ENCODE data around the gene SPOCK1. TPM values are rescaled to one million over a fixed set of nuclear protein-coding genes. Genes with fewer than 3 reads are reported as not detected.

The SPOCK1 gene
- total RNA-seq, 1 experiment from 2014 or later = 23.9 TPM

GRCh38 chr5:137032929-137033328 is 466.2 kb downstream of the SPOCK1 start:
- H3K27me3 ChIP-seq (ENCODE audit: insufficient read depth, low read depth) = no peaks in the 10 kb centered on the region
- no peak overlapping the region for H3K4me2 ChIP-seq
- H3K9me3 ChIP-seq (ENCODE audit: insufficient read depth, low read depth) = no peaks in the 10 kb centered on the region
- no peaks in the 10 kb centered on the region for H3K79me2 ChIP-seq (ENCODE audit: low read depth)
- H3F3A ChIP-seq (ENCODE audit: insufficient read depth, low read depth) = no peaks in the 10 kb centered on the region
- POLR2A ChIA-PET (ENCODE audit: unreplicated experiment) = no interaction called here
- no TSS peak for BruUV-seq (replicated peaks)
- H3K27ac ChIP-seq = no peak overlapping the region
- CTCF ChIA-PET = interaction anchor here (0.5 kb wide), 1 partner anchor 213 kb away, joined by 11 read pairs; no protein-coding TSS in a partner anchor
- H3K4me3 ChIP-seq = no peak overlapping the region
- no peak for DNase-seq
- no peaks in the 10 kb centered on the region for H3K9me2 ChIP-seq (ENCODE audit: insufficient read depth)
- intact Hi-C loops (cut with micrococcal nuclease; ENCODE audit: unreplicated experiment) = no loop called here
- H3K4me1 ChIP-seq (replicated peaks; ENCODE audit: insufficient read depth) = no peaks in the 10 kb centered on the region; the same call in 1 of the 2 replicates
- H3K36me3 ChIP-seq (ENCODE audit: low read depth) = no peaks in the 10 kb centered on the region
- no peaks in the 10 kb centered on the region for H4K20me1 ChIP-seq (ENCODE audit: insufficient read depth)
- no peak overlapping the region for H2AFZ ChIP-seq
- TF ChIP-seq CTCF (conservative IDR thresholded peaks at IDR 0.05) (no peak), EZH2 (IDR thresholded peaks at IDR 0.05; ENCODE audit: low read depth) (no peak)

- no peak overlapping the region for H2AFZ ChIP-seq
- no peak overlapping the region for H3K4me3 ChIP-seq
- H3K36me3 ChIP-seq (ENCODE audit: low read depth) = no peaks in the 10 kb centered on the region
- H4K20me1 ChIP-seq (ENCODE audit: insufficient read depth) = no peaks in the 10 kb centered on the region
- no TSS peak for BruUV-seq (replicated peaks)
- TF ChIP-seq CTCF (conservative IDR thresholded peaks at IDR 0.05) (no peak), EZH2 (IDR thresholded peaks at IDR 0.05; ENCODE audit: low read depth) (no peak)
- CTCF ChIA-PET = no interaction called here
- no peak overlapping the region for H3K4me2 ChIP-seq
- no peaks in the 10 kb centered on the region for H3F3A ChIP-seq (ENCODE audit: insufficient read depth, low read depth)
- no peaks in the 10 kb centered on the region for H3K27me3 ChIP-seq (ENCODE audit: insufficient read depth, low read depth)
- H3K9me3 ChIP-seq (ENCODE audit: insufficient read depth, low read depth) = no peaks in the 10 kb centered on the region
- intact Hi-C loops (cut with micrococcal nuclease; ENCODE audit: unreplicated experiment) = no loop called here
- no peaks in the 10 kb centered on the region for H3K79me2 ChIP-seq (ENCODE audit: low read depth)
- no peaks in the 10 kb centered on the region for H3K4me1 ChIP-seq (replicated peaks; ENCODE audit: insufficient read depth)
- POLR2A ChIA-PET (ENCODE audit: unreplicated experiment) = no interaction called here
- H3K9me2 ChIP-seq (ENCODE audit: insufficient read depth) = no peaks in the 10 kb centered on the region
- no peak overlapping the region for H3K27ac ChIP-seq
- no peak for DNase-seq
These were observed 471.4 kb downstream of the SPOCK1 start for GRCh38 chr5:137027758-137028157.

GRCh38 chr5:137026296-137026695 is 472.8 kb downstream of the SPOCK1 start:
- no peak for DNase-seq
- Histone ChIP-seq H3K9me2 (ENCODE audit: insufficient read depth) (no peaks in the 10 kb centered on the region), H3K36me3 (ENCODE audit: low read depth) (no peaks in the 10 kb centered on the region), H3K4me1 (replicated peaks; ENCODE audit: insufficient read depth) (no peaks in the 10 kb centered on the region), H4K20me1 (ENCODE audit: insufficient read depth) (no peaks in the 10 kb centered on the region), H3K4me3 (no peak overlapping the region), H3F3A (ENCODE audit: insufficient read depth, low read depth) (no peaks in the 10 kb centered on the region), H3K27me3 (ENCODE audit: insufficient read depth, low read depth) (no peaks in the 10 kb centered on the region), H3K4me2 (no peak overlapping the region), H2AFZ (no peak overlapping the region), H3K9me3 (ENCODE audit: insufficient read depth, low read depth) (no peaks in the 10 kb centered on the region), H3K79me2 (ENCODE audit: low read depth) (no peaks in the 10 kb centered on the region), H3K27ac (no peak overlapping the region)
- ChIA-PET POLR2A (ENCODE audit: unreplicated experiment) (no interaction called here), CTCF (no interaction called here)
- no TSS peak for BruUV-seq (replicated peaks)
- intact Hi-C loops (cut with micrococcal nuclease; ENCODE audit: unreplicated experiment) = no loop called here
- TF ChIP-seq EZH2 (IDR thresholded peaks at IDR 0.05; ENCODE audit: low read depth) (no peak), CTCF (conservative IDR thresholded peaks at IDR 0.05) (no peak)

All from PC-9 (cell line).